Activated T-cell treated with anti-CD3 and anti-CD28 coated beads, Interleukin-2, amount 50 U/mL, for 72 hours (primary cell): Measurements from ENCODE around the gene CFAP61. TPM values are rescaled to one million over a fixed set of nuclear protein-coding genes. Genes with fewer than 3 reads are reported as not detected.
"Not testable (repeated sequence)": the region's sequence is repeated elsewhere in the genome, so short reads cannot be mapped to it uniquely, and the experiment has no call there.

Experiments
- ATAC-seq, 2 donors: fragments of 150-1000 bp; cut with Tn5 transposase; replicated peaks in 1 of 2; 2 replicates each; pipeline ENCODE4 v1.10.0; 2021; ENCODE audit warnings: moderate library complexity in 2 of 2, mild to moderate bottlenecking in 1 of 2
- DNase-seq, 2 donors: peaks; one replicate each; pipeline ENCODE4 v3.0.0; 2021 to 2022; ENCODE audit warnings: mixed read lengths in 1 of 2
- H3K27ac Mint-ChIP-seq: one replicate; pipeline ENCODE4 v1.8.0; 2022; ENCODE audit warnings: mild to moderate bottlenecking, moderate library complexity, mixed read lengths
- H3K27me3 Mint-ChIP-seq: one replicate; pipeline ENCODE4 v1.8.0; 2022; ENCODE audit warnings: low read depth, mixed read lengths
- H3K36me3 Mint-ChIP-seq, 2 donors: one replicate each; pipeline ENCODE4 v1.8.0; 2022; ENCODE audit warnings: mixed read lengths in 2 of 2, mild to moderate bottlenecking in 1 of 2; ENCODE audit not compliant: insufficient read depth in 2 of 2
- H3K4me1 Mint-ChIP-seq: one replicate; pipeline ENCODE4 v1.8.0; 2022; ENCODE audit warnings: low read depth, mixed read lengths
- H3K4me3 Mint-ChIP-seq, 2 donors: one replicate each; pipeline ENCODE4 v1.8.0; 2022; ENCODE audit warnings: mild to moderate bottlenecking in 2 of 2, mixed read lengths in 2 of 2, moderate library complexity in 2 of 2
- H3K9me3 Mint-ChIP-seq, 2 donors: one replicate each; pipeline ENCODE4 v1.8.0; 2022; ENCODE audit warnings: mixed read lengths in 2 of 2
- total RNA-seq, 2 donors: library from RNA; stranded (reverse); gene quantifications; one replicate each; pipeline ENCODE4 v1.2.3, GENCODE V29; 2022

The CFAP61 gene
- total RNA-seq, 2 donors from 2014 or later, result not detected

GRCh38 chr20:20333866-20334265 is 281.5 kb downstream of the CFAP61 start:
- Mint-ChIP-seq H3K9me3 (peaks cover 3% of the 10 kb centered on the region in 2 donors), H3K27me3 (peaks cover 10% of the 10 kb centered on the region), H3K4me1 (no peaks in the 10 kb centered on the region), H3K27ac (no peak overlapping the region), H3K36me3 (peaks cover 0 to 1% of the 10 kb centered on the region in 2 donors), H3K4me3 (no peak overlapping the region)
- DNase-seq (no peak), ATAC-seq (no peak)

- peaks cover 4% of the 10 kb centered on the region for H3K27me3 Mint-ChIP-seq
- H3K27ac Mint-ChIP-seq, result no peak overlapping the region
- no peak overlapping the region for H3K4me3 Mint-ChIP-seq
- no peaks in the 10 kb centered on the region for H3K4me1 Mint-ChIP-seq
- H3K9me3 Mint-ChIP-seq, result peaks cover 3% of the 10 kb centered on the region in 2 donors
- peak in 1 of 2 donors; percentile 35 for ATAC-seq
- DNase-seq, result no peak
- peaks cover 0 to 1% of the 10 kb centered on the region in 2 donors for H3K36me3 Mint-ChIP-seq
Measured at GRCh38 chr20:20334489-20334888, 282.2 kb downstream of the CFAP61 start.

GRCh38 chr20:20338133-20338730 is 285.9 kb downstream of the CFAP61 start:
- H3K4me1 Mint-ChIP-seq, result no peaks in the 10 kb centered on the region
- no peak for DNase-seq
- no peak for ATAC-seq

GRCh38 chr20:20340443-20340842 is 288.1 kb downstream of the CFAP61 start:
- no peak for ATAC-seq
- H3K4me3 Mint-ChIP-seq, result no peak overlapping the region
- peaks cover 3% of the 10 kb centered on the region in 2 donors for H3K9me3 Mint-ChIP-seq
- H3K36me3 Mint-ChIP-seq, result peaks cover 0 to 1% of the 10 kb centered on the region in 2 donors
- no peaks in the 10 kb centered on the region for H3K27me3 Mint-ChIP-seq
- H3K4me1 Mint-ChIP-seq, result no peaks in the 10 kb centered on the region
- DNase-seq, result no peak
- no peak overlapping the region for H3K27ac Mint-ChIP-seq

More at GRCh38 chr20:20338133-20338730, 285.9 kb downstream of the CFAP61 start:
- H3K9me3 Mint-ChIP-seq, result peaks cover 3% of the 10 kb centered on the region in 2 donors
- H3K27me3 Mint-ChIP-seq, result no peaks in the 10 kb centered on the region
- no peak overlapping the region for H3K4me3 Mint-ChIP-seq
- peaks cover 0 to 1% of the 10 kb centered on the region in 2 donors for H3K36me3 Mint-ChIP-seq
- H3K27ac Mint-ChIP-seq, result no peak overlapping the region

- peaks cover 3% of the 10 kb centered on the region in 2 donors for H3K9me3 Mint-ChIP-seq
- no peaks in the 10 kb centered on the region for H3K4me1 Mint-ChIP-seq
- no peak overlapping the region for H3K4me3 Mint-ChIP-seq
- no peak overlapping the region for H3K27ac Mint-ChIP-seq
- ATAC-seq (no peak), DNase-seq (no peak)
- no peaks in the 10 kb centered on the region for H3K27me3 Mint-ChIP-seq
- H3K36me3 Mint-ChIP-seq, result peaks cover 0 to 1% of the 10 kb centered on the region in 2 donors
Measured at GRCh38 chr20:20341371-20341770, 289.0 kb downstream of the CFAP61 start.

- H3K4me3 Mint-ChIP-seq, result no peak overlapping the region
- ATAC-seq (no peak), DNase-seq (no peak)
- H3K9me3 Mint-ChIP-seq, result peaks cover under 1% of the 10 kb centered on the region in 2 donors
- H3K27ac Mint-ChIP-seq, result no peak overlapping the region
- H3K27me3 Mint-ChIP-seq, result peaks cover 2% of the 10 kb centered on the region
- no peaks in the 10 kb centered on the region for H3K4me1 Mint-ChIP-seq
- no peaks in the 10 kb centered on the region for H3K36me3 Mint-ChIP-seq
Measured at GRCh38 chr20:20342066-20342465, 289.7 kb downstream of the CFAP61 start.

- Mint-ChIP-seq H3K9me3 (peaks cover 0 to 2% of the 10 kb centered on the region in 2 donors), H3K4me3 (no peak overlapping the region), H3K4me1 (no peaks in the 10 kb centered on the region), H3K27me3 (peaks cover 10% of the 10 kb centered on the region), H3K36me3 (no peaks in the 10 kb centered on the region), H3K27ac (no peak overlapping the region)
- no peak for ATAC-seq
- DNase-seq, result no peak
Measured at GRCh38 chr20:20343932-20344331, 291.6 kb downstream of the CFAP61 start.

GRCh38 chr20:20344476-20344875 is 292.1 kb downstream of the CFAP61 start:
- Mint-ChIP-seq H3K36me3 (no peaks in the 10 kb centered on the region), H3K27me3 (peaks cover 14% of the 10 kb centered on the region), H3K4me3 (no peak overlapping the region), H3K27ac (no peak overlapping the region), H3K9me3 (peaks cover 0 to 2% of the 10 kb centered on the region in 2 donors), H3K4me1 (no peaks in the 10 kb centered on the region)
- DNase-seq (no peak), ATAC-seq (no peak)

GRCh38 chr20:20353576-20353975 is 301.2 kb downstream of the CFAP61 start:
- ATAC-seq, result no peak
- Mint-ChIP-seq H3K27me3 (peaks cover 45% of the 10 kb centered on the region), H3K4me3 (no peak overlapping the region), H3K4me1 (peaks cover 15% of the 10 kb centered on the region), H3K36me3 (peaks cover 0 to 5% of the 10 kb centered on the region in 2 donors), H3K27ac (no peak overlapping the region), H3K9me3 (peaks cover 3 to 4% of the 10 kb centered on the region in 2 donors)
- DNase-seq, result no peak

- H3K27me3 Mint-ChIP-seq, result peaks cover 41% of the 10 kb centered on the region
- not testable (repeated sequence) for DNase-seq, H3K4me3 Mint-ChIP-seq, H3K9me3 Mint-ChIP-seq, ATAC-seq, H3K27ac Mint-ChIP-seq, H3K36me3 Mint-ChIP-seq
- peaks cover 26% of the 10 kb centered on the region for H3K4me1 Mint-ChIP-seq
Measured at GRCh38 chr20:20355503-20355902, 303.2 kb downstream of the CFAP61 start.

- peaks cover 53% of the 10 kb centered on the region for H3K27me3 Mint-ChIP-seq
- H3K36me3 Mint-ChIP-seq, result peaks cover 2 to 5% of the 10 kb centered on the region in 2 donors
- no peak overlapping the region for H3K4me3 Mint-ChIP-seq
- peaks cover 47% of the 10 kb centered on the region for H3K4me1 Mint-ChIP-seq
- no peak for ATAC-seq
- H3K9me3 Mint-ChIP-seq, result peaks cover 3% of the 10 kb centered on the region in 2 donors
- no peak overlapping the region for H3K27ac Mint-ChIP-seq
- DNase-seq, result no peak
Measured at GRCh38 chr20:20358801-20359200, 306.5 kb downstream of the CFAP61 start.

GRCh38 chr20:20359628-20360027 is 307.3 kb downstream of the CFAP61 start:
- ATAC-seq (peak; percentile 42 to 71), DNase-seq (no peak)
- H3K4me3 Mint-ChIP-seq, result peak overlapping the region in 1 of 2 donors; percentile 48
- peaks cover 2 to 3% of the 10 kb centered on the region in 2 donors for H3K36me3 Mint-ChIP-seq
- no peak overlapping the region for H3K27ac Mint-ChIP-seq
- peaks cover 1% of the 10 kb centered on the region in 2 donors for H3K9me3 Mint-ChIP-seq
- H3K4me1 Mint-ChIP-seq, result peaks cover 39% of the 10 kb centered on the region
- peaks cover 51% of the 10 kb centered on the region for H3K27me3 Mint-ChIP-seq

GRCh38 chr20:20360464-20360863 is 308.1 kb downstream of the CFAP61 start:
- Mint-ChIP-seq H3K27me3 (peaks cover 57% of the 10 kb centered on the region), H3K27ac (no peak overlapping the region), H3K36me3 (peaks cover 0 to 2% of the 10 kb centered on the region in 2 donors), H3K4me3 (peak overlapping the region; percentile 35 to 59), H3K9me3 (no peaks in the 10 kb centered on the region), H3K4me1 (peaks cover 42% of the 10 kb centered on the region)
- ATAC-seq, result peak; percentile 67 to 73
- DNase-seq, result peak; percentile 26 to 36
